Neutrophil (primary cell): ENCODE data around the gene QSOX1.

Source experiments
- H3K27ac ChIP-seq: fragments of 200-600 bp; sonication (generic); 2 replicates; pipeline ENCODE4 v1.5.1; 2016; ENCODE audit warnings: mild to moderate bottlenecking, moderate library complexity
- H3K27me3 ChIP-seq: fragments of 200-600 bp; sonication (generic); 2 replicates; pipeline ENCODE4 v1.6.0; 2016; ENCODE audit warnings: mild to moderate bottlenecking
- H3K36me3 ChIP-seq: fragments of 200-600 bp; sonication (generic); 2 replicates; pipeline ENCODE4 v1.5.1; 2017
- H3K4me1 ChIP-seq, 2 experiments: fragments of 200-600 bp in 1 of 2; sonication (generic) in 1 of 2; 1 replicate in 1 of 2; 2 replicates in 1 of 2; pipeline versions ENCODE4 v1.5.1 to v1.6.1; 2013 to 2016; ENCODE audit warnings: low read depth in 1 of 2, low read length in 1 of 2, mild to moderate bottlenecking in 1 of 2, moderate library complexity in 1 of 2; ENCODE audit not compliant: control insufficient read depth in 1 of 2, insufficient read depth in 1 of 2
- H3K4me3 ChIP-seq, 2 experiments: fragments of 200-600 bp in 1 of 2; sonication (generic) in 1 of 2; 1 replicate in 1 of 2; 2 replicates in 1 of 2; pipeline ENCODE4 v1.5.1; 2013 to 2016; ENCODE audit warnings: low read depth in 1 of 2, low read length in 1 of 2, mild to moderate bottlenecking in 1 of 2, moderate library complexity in 1 of 2
- H3K9me3 ChIP-seq: fragments of 200-600 bp; sonication (generic); 2 replicates; pipeline ENCODE4 v1.5.1; 2016
- TF ChIP-seq, protein P1 (sequence below): fragments of 200-600 bp; sonication (generic); IDR thresholded peaks from 2 replicates; pipeline ENCODE4 v1.5.1; 2016; ENCODE audit warnings: antibody characterized with exemption

QSOX1 gene

DNA sequence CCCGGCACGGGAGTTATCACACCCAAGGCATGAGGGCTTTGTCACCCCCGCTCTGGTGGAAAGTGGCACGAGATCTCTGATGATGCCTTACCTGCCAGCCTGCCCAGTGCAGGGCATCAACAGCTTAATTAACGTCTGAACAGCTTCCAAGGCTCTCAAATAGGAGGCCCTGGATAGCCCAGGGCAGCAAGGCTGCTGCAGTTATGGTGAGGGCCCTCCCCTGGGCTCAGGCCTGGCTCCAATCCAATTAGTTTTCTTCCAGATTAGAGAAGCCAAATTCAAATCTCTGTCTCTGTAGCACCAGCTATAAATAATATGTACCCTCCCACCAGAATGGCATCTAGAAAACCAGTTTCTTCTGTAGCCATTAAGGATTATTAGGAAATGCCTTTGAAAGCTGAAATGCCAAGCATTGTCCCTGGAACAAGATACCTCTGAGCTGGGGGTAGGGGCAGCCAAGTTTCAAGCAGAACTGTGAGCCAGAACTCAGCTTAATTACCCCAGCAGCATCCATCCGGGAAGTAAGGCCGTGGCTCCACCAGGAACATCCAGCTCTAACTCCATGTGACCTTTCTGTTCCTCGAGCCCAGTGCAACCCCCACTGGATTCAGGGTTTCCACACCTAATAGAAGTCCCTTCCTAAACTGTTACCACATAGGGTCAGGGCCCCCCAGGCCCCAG is 12.5 kb downstream of the QSOX1 start:
- Histone ChIP-seq H3K9me3 (no peaks in the 10 kb centered on the region), H3K4me1 (peaks cover 34 to 43% of the 10 kb centered on the region in 2 experiments), H3K27me3 (no peaks in the 10 kb centered on the region), H3K27ac (peak overlapping the region; percentile 19), H3K4me3 (no peak overlapping the region), H3K36me3 (peaks cover 58% of the 10 kb centered on the region)
- TF ChIP-seq, protein P1, sequence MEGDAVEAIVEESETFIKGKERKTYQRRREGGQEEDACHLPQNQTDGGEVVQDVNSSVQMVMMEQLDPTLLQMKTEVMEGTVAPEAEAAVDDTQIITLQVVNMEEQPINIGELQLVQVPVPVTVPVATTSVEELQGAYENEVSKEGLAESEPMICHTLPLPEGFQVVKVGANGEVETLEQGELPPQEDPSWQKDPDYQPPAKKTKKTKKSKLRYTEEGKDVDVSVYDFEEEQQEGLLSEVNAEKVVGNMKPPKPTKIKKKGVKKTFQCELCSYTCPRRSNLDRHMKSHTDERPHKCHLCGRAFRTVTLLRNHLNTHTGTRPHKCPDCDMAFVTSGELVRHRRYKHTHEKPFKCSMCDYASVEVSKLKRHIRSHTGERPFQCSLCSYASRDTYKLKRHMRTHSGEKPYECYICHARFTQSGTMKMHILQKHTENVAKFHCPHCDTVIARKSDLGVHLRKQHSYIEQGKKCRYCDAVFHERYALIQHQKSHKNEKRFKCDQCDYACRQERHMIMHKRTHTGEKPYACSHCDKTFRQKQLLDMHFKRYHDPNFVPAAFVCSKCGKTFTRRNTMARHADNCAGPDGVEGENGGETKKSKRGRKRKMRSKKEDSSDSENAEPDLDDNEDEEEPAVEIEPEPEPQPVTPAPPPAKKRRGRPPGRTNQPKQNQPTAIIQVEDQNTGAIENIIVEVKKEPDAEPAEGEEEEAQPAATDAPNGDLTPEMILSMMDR: no peak

DNA sequence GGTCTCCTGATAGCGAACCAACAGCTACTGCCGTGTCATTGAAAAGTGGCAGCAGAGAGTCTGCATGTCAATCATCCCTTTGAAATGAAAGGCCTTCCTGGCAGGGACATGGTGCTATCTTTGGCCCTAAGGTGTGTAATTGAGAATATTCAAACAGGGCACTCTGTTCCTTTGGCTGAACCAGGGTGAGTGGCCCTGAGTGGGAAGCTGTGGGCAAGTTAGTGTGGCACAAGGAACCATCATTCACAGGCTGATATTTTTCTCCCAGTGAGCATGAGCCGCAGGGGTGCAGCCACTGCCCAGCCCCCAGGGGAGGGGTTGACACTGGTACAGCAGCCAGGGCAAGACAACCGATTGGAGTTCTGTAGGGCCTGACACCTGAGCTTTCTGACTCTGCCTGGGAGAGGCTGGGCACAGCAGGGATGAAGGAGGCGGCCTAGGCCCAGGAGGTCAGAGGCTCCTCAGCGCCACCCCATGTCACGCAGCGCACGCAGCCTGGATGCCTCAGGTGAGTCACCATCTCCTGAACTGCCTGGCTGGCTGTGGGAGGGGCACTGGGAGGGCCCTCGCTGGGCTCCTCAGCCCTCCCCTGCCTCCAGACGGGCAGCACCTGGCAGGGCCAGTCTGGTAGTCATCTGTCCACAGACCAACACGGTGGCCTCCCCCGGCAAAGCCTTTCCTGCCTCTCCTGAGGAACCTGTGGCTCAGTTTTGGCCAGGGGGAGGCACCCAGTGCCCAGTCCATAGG is 13.2 kb downstream of the QSOX1 start:
- no peaks in the 10 kb centered on the region for H3K9me3 ChIP-seq
- TF ChIP-seq, protein P1: no peak
- peaks cover 58% of the 10 kb centered on the region for H3K36me3 ChIP-seq
- no peak overlapping the region for H3K4me3 ChIP-seq
- no peak overlapping the region for H3K27ac ChIP-seq
- peaks cover 27 to 36% of the 10 kb centered on the region in 2 experiments for H3K4me1 ChIP-seq
- no peaks in the 10 kb centered on the region for H3K27me3 ChIP-seq

DNA sequence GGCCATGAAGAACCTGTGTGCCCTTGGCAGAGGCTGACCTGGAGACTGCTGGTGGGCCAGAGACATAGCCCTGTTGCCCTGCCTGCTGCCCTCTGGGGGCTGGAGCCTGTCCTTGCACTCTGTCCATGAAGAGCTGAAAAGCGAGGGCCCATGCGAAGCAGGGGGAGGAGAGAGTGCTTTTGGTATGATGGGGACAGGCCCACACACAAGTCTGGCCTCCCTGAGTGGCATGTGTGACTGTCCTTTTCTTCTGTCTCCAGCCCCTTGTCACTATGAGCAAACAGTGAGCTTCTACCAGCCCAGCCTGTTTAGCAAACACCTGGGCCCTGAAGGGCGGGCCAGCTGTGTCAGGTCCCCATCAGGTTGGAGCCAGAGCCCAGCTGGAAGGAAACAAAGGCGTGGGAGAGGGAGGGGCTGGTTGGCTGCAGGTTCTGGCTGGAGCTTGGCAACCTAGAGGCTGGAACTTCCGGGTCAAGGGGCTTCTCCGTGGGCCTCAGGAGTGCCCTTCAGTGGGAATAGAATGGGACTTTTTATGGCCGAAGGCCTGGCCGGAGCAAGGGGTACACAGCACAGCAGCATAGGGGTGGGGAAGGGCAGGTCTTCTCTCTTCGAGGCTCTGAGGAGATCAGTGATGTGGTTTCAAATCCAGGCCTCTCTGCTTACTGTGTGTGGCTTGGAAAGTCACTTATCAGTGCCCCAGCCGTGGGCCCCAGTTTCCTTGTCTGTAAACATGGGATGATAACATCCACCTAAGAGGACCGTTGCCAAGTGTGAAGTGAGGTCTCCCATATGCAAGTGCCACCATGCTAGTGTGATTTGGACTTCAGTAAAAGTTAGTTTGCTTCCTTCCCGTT is 14.3 kb downstream of the QSOX1 start:
- H3K27me3 ChIP-seq: no peaks in the 10 kb centered on the region
- H3K36me3 ChIP-seq: peaks cover 67% of the 10 kb centered on the region
- TF ChIP-seq, protein P1: peak; percentile 31

DNA sequence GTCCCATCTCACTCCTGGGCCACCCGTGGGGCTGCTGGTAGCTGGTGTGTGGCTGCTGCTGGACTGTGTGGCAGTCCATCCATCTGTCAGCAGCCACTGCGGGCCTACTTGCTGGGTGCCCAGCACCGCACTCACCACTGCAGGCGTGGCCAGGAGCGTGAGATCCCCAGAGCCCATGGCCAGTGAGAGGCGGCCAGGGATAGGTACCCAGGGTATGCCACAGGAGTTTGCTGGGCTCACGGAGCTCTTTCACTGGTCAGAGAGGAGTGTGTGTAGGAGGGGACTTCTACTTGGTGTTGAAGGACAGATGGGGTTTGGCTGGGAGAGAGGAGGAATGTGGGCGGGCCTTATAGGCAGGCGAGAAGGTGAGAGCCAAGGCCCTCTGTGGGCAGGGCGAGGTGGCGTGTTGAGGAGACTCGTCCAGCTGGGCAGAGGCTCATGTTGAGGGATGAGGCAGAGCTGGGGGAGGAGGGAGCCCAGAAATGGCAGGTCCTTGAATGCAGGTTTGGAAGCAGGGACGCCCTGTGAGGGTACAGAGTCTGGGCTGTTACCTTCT is 15.0 kb downstream of the QSOX1 start:
- TF ChIP-seq, protein P1: no peak
- Histone ChIP-seq H3K4me3 (no peak overlapping the region), H3K9me3 (no peaks in the 10 kb centered on the region), H3K27me3 (no peaks in the 10 kb centered on the region), H3K4me1 (peaks cover 9 to 18% of the 10 kb centered on the region in 2 experiments), H3K27ac (no peak overlapping the region), H3K36me3 (peaks cover 74% of the 10 kb centered on the region)

More for the DNA sequence above, 14.3 kb downstream of the QSOX1 start:
- H3K27ac ChIP-seq: no peak overlapping the region
- peaks cover 16 to 25% of the 10 kb centered on the region in 2 experiments for H3K4me1 ChIP-seq
- H3K9me3 ChIP-seq: no peaks in the 10 kb centered on the region
- H3K4me3 ChIP-seq: no peak overlapping the region

DNA sequence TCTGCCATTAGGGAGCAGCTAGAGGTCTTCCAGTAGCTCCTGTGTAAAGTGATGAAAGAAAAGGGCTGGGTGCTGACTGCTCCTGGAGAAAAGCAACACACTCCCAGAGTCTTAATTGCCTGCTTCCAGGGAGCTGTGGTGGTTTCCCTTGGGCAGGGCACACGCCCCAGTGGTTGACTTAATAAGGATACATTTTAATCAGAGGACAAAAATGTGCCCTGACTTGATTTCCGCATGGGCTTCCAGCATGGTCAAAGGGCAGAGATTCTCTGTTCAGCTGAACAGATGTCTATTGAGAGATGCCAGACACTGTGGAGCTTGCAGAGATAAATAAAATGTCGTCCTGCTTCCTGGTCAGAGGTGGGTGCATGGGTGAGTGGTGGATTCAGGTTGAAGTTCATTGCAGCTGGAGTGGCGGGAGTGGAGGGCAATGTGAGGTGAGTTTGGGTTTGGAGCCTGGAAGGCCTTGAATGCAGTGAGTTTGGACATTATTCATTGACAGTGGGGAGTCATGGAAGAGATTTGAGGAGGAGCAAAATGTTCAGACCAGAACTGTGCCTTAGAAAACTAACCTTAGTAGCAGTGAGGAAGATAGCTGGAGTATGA is 16.0 kb downstream of the QSOX1 start:
- Histone ChIP-seq H3K36me3 (peaks cover 81% of the 10 kb centered on the region), H3K27ac (peak overlapping the region; percentile 46), H3K27me3 (no peaks in the 10 kb centered on the region), H3K4me1 (peaks cover 4 to 9% of the 10 kb centered on the region in 2 experiments), H3K9me3 (no peaks in the 10 kb centered on the region), H3K4me3 (no peak overlapping the region)
- TF ChIP-seq, protein P1: no peak
